ENCODE results near the gene XG.
"Not testable (repeated sequence)": the region's sequence is repeated elsewhere in the genome, so short reads cannot be mapped to it uniquely, and the experiment has no call there.

XG gene, protein sequence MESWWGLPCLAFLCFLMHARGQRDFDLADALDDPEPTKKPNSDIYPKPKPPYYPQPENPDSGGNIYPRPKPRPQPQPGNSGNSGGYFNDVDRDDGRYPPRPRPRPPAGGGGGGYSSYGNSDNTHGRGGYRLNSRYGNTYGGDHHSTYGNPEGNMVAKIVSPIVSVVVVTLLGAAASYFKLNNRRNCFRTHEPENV

DNA sequence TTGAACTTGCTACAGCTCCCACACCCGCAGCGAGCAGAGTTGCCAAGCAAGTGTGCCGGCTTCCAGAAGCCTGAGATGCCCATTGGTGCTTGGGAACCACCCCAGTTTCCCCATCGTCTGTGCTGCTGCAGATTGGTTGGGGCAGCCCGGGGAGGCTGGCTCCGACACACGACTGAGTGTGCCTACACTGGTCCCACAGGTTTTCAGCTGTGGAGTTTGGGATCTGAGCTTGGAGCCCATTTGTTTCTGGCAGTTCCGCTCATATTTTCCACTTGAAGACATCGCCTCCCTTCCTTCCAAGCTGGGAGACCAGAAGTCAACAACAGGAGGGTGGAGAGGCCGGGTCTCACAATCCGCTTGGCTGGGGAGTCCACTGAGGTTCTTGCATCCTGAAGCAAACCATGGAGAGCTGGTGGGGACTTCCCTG is at the start of gene XG:
XG (plus strand) TSS at position 167 of the 427 bp plus-strand sequence; CDS start at position 402, 235 bp downstream.
- DNase-seq, result peak; percentile 25

DNA sequence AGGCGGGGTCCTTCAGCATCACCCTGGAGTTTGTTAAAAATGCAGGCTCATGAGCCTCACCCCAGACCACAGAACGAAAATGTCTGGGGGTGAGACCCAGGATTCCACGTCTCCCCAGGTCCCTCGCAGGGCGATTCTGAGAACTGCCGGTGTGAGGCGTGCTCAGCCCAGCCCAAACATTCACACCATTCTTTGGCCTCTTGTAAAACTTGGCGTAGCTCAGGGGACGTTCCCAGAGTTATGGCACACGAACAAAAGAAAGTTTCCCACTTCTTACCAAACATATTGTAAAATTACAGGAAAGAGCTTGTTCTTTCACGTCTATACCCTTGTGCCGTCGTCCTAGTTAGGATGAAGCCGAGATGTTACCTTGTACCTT is 47.9 kb upstream of the XG start:
- peak; percentile 33 for DNase-seq

DNA sequence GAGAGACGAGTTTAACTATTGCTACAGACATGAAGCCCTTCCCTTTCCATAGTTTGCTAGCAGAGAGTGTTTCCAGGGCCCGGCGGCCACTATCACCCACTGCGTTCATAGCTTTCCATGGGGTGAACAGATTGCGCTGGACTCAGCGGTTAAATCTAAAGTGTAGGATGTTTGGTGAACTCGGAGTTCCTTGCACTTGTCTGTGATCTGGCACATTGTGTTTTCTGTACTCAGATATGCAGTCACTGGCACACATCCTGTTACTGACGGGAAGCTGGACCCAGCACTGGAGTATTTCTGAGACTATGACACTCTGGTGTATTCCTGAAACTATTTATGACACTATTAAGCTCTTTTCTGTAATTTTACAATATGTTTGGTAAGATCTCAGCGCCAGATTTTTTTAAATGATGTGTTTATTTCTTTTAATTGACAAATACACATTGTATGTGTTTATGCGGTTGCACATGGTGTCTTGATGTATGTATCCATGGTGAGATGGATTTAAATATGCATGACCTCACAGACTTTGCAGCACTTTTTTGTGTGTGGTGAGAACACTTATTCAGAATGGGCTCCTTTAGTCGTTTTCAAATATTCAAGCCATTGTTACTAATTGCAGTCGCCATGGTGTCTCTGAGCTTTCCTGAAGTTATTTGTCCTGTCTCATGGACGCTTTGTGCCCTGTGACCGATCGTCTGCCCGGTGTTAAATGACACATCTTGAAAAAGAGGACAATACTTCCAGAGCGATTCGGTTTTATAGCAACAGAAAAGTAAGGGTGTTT is 46.6 kb upstream of the XG start:
- DNase-seq, result peak; percentile 49

DNA sequence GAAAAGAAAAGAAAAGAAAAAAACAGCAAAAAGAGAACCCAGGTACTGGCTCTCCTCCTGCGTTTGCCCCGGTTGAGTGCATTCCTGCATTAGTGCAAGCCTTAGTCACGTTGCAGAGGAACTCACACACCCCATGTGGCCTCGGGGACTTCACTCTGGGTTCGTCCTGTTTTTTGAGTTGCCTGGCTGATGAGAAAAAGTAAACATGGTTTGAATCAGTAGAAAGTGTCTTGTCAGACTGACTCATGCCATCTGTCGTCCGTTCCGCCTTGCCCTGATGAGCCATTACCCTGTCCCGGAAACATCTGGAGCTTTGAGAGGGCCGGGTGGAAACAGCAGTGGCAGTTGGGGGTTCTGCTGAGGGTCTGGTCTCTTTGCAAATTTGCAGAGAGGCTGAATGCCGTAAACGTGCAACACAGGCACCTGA is 44.5 kb upstream of the XG start:
- peak; percentile 83 for DNase-seq

DNA sequence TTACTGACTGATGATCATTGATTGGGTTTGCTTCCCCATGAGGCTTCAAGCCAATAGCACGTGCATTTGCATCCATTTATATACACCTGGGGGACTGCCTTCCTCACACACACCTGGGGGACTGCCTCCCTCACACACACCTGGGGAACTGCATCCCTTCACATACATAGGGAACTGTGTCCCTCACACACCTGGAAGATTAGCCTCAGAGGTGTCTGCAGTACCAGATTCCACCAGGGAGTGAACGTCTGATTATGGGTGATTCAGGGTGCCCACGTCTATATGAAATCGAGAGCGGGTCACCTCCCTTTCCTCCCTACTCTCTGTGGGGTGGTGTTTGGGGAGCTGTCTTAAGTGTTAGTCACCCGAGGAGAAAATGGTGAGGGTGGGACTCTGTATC is 43.8 kb upstream of the XG start:
- no peak for DNase-seq

DNA sequence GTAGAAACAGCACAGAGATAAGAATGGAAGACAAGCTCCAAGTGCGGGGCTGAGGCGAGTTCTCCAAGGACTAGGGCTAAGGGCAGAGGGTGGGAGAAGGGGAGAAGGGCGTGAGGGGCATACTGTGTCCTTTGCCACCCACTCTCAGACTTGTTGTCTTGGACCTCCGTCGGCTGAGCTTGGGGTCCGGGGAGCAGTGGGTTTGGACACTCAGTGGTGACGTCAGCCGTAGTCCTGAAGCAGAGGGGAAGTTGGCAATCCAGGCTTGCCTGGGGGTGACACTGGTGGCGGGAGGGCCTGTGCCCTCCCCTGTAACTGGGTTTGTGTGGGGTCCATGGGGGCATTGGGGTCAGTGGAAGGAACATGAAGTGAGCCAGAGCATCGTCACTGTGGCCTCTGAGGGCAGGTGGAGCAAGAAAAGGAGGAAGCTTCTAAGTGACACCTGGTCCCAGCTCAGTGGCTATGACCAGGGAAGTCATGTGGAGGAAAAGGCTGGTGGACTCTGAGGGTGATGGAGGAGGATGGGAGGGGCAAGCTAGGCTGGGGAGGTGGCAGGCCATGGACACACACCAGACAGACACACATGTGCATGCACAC is 43.1 kb upstream of the XG start:
- no peak for DNase-seq

DNA sequence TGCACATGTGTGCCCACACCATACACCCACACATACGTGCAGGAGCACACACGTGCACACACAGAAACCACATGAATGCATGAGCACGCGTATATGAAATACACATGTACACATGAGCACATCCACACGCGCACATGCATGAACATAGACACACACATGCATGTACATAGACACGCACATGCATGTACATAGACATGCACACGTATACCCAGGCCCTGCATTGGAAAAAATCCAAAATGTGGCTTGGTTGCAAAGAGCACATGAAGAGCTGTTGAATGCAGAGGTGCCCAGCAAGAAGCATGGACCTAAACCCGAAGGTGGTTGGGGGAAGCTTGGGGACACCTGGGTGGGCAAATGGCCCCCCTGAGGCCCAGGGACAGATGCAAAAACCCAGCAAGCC is 42.3 kb upstream of the XG start:
- no peak for DNase-seq

DNA sequence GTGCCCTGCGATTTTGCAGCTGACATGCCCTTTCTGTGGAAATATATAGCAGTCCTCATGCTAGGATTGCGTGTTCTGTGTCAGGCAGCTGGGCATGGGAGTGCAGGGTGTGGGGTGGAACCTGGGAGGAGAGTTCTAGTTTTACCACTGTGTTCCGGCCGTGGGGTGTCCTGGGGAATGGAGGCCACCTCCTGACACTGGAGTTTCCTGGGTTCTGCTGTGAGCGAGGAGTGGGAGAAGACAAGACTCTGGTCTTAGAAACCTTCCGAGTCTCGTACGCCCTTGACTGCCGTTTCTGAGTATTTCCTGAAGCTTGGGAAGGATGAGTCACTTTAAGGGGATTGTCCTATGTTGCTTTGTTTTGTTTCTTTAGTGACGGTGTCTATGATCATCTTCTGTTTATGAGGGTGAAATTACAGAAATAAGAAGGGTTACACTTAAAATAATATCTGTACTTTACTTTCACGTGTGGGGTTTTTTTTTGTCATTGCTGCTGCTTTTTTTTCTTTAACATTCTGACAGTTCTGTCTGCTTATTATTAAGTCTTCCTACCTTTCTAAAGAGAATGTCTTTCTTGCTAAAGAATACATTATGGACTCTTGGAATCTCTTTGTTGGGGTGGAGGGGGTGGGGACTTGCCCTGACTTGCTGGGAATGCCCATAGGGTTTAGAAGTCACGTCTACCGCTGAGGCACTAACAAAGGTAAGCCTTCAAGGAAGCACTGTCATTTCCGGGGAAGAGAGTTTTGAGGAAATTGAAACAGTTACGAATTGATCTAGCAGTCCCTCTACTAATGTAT is 41.6 kb upstream of the XG start:
- DNase-seq, result peak; percentile 44

DNA sequence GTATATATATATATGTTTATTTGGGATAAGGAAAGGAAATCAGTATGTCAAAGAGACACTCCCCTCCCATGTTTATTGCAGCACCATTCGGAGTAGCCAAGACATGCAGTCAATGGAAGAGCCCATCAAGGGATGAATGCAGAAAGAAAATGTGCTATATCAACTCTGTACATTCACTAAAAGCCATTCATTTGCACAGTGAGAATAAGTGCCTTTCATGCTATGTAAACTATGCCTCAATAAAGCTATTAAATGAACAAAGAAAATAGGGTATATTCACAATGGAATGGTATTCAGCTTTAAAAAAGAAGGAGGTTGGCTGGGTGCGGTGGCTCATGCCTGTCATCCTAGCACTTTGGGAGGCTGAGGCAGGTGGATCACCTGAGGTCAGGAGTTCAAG is 40.4 kb upstream of the XG start:
- no peak for DNase-seq

DNA sequence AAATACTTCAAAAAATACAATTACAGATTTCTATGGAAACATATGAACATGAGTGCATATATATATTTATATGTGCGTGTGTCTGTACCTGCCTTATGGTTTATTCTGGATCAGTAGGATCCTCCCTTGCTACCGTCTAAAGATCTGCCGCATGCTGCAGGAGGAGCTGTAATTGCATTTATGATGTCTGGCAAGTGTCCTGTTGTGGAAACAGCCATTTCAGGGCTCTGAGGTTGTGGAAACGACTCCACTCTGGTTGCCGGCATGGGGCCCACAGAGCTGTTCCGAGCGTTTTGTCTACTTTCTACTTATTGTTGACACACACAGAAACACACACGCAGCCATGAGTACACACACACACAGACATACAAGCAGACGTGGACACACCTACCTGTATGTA is 39.4 kb upstream of the XG start:
- DNase-seq, result no peak

DNA sequence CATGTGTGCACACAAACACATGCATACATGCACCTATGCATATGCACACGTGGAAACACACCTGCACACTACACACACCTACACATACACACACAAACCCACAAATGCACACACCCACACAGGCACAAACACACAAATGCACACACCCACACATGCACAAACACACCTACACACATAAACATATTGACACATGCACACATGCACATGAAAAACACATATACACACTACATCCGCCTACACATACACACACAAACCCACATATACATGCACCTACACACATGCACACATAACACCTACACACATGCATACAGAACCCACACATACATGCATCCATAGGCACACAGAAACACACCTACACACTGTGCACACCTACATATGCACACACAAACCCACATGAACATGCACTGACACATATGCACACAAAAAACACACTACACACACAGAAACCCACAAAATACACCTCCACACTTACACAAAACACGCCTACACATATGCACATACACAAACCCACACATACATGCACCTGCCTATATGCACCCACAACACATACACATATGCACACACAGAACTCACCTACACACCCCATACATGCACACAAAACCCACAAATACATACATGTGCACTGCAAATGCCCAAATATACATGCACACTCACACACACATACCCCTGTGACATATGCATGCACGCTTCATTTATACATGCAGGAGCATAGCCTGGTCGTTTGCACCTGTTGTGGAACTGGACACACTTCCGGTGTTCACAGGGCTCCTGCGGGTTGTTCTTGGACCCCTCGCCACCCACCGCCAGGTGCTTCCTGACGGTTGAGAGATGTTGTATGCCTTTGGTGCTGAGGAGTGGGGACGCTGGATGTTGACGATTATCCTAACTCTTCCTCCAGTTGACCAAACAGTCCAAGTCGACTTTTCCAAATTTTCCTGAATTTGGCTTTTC is 38.7 kb upstream of the XG start:
- DNase-seq, result no peak

DNA sequence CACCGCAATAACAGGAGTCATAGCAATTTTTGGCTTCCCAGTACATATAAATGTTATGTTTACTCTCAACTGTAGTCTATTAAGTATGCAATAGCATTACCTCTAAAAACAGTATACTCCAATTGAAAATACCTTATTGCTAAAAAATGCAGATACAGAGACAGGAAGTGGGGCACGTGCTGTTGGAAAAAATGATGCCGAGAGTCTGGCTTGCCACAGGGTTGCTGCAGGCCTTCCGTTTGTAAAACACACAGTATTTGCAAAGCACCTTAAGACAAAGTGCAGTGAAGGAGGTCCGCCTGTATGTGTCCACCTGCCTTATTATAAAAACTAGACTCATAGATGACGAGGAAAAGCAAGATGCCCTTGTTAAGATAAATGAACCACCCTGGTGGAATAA is 37.3 kb upstream of the XG start:
- no peak for DNase-seq

DNA sequence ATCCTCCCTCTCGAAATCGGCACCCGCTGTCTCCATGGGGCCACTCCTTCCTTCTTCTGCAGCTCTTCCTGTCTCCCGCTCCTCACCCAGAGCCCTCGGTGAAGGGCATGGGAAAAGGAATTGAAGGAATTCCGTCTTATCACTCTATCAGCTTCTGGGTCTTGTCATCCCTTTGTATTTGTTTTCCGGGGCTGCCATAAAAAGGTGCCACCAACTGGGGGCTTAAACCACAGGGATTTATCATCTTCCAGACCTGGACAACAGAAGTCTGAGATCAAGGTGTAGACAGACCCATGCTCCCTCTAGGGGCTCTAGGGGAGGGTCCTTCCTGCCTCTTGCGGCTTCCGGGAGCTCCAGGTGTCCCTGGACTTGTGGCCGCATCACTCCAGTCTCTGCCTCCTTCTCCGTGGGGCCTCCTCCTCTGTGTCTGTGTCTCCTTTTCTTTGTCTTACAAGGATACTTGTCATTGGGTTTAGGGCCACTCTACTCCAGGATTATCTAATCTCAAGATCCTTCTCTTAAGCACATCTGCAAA is 36.7 kb upstream of the XG start:
- DNase-seq, result no peak

DNA sequence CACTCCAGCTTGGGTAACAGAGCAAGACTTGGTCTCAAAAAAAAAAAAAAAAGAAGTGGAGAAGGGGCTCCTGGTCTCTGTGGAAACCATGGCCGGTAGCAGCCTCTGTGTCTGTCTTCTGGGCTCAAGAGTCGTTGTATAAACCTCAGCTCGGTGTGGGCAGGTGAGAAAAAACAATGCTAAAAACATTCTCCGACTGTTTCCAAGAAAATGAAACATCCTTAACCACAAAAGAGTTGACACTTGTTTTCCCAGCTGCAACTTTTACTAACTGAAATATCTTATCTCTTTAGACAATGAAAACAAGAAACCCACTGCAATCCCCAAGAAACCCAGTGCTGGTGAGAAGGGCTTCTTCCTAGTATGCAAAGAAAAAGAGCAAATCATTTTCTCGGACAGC is 34.5 kb upstream of the XG start:
- no peak for DNase-seq

DNA sequence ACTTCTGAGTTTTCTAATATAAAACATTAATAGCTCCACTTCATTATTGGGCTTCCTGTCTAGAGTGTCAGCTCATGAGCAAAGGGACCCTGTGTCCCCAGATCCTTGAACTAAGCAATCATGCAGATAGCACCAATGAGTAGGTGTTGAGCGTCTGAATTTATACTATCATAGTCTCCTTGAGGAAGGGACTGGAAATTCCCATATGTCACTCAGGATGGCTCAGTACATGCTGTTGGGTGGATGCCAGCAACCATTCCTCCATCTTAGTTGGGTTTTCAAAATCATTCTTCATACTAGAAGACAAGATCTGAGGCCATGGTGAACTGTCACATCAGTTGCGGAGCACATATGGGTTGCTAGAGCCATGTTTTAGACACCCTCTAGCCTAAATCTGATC is 33.0 kb upstream of the XG start:
- DNase-seq, result no peak

DNA sequence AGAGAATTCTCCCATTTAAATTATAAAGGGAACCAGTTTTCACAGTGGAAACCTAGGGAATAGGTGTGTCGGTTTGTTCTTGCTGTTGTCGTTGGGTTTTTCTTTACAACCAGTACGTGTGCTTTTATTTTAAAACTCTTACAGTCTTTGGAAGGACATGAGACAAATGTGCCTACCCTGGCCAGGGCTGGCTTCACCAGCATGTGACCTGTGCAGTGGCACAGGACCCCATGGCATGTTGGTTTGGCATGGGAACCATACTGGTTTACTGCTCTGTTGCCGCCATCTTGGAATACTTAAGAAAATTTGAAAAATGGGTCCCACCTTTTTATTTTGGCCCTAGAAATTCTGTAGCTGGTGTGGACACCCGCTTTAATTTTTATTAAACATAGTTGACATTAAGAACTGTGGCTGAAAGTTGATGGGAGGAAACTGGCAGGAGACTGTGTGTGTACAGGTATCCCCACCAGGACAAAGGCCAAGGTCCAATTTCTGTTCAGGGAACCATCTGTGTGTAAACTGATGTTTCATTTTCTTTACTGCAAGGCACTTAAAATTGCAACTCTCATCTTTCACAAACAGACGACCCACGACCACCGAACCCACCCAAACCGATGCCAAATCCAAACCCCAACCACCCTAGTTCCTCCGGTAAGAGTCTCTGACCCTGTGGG is 31.9 kb upstream of the XG start:
- no peak for DNase-seq

DNA sequence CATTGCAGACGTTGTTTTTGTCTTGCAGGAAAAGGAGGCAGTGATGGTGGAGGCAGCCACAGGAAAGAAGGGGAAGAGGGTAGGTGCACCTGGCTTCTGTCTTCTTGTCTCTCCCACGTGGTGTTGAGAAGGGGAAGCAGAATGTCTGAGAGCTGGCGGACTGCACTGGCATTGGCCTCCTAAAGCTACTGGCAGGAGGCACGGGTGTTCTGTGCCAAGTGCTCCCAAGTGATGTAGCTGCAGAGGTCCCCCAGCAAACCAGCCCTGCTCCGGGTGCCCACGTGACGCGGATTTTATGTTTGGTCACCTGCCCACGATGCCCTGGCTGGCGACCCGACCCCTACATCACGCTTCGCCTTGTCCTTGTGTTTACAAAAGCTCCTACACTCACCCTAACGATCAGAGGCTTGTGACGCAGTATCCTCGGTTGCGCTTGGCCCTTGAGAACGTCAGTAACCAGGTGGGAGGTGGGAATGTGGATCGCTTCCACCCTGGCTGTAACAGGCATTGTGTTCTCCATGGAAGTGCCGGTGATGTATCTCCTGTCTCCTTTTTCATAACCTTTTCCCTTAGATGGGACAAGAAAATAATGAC is 28.5 kb upstream of the XG start:
- no peak for DNase-seq

DNA sequence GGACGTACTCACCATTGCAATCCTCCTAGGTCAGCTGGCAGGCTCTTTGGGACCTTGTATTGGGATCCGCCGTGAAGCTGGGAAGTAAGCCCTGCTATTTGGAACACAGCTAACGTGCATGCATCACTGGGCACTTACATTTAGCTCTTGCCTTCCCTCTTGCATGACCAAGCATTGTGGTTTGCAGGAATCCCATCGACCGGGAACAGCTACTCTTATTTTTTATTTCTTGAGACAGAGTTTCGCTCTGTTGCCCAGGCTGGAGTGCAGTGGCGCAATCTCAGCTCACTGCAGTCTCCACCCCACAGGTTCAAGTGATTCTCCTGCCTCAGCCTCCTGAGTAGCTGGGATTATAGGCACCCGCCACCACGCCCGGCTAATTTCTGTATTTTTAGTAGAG is 24.6 kb upstream of the XG start:
- DNase-seq, result not testable (repeated sequence)

DNA sequence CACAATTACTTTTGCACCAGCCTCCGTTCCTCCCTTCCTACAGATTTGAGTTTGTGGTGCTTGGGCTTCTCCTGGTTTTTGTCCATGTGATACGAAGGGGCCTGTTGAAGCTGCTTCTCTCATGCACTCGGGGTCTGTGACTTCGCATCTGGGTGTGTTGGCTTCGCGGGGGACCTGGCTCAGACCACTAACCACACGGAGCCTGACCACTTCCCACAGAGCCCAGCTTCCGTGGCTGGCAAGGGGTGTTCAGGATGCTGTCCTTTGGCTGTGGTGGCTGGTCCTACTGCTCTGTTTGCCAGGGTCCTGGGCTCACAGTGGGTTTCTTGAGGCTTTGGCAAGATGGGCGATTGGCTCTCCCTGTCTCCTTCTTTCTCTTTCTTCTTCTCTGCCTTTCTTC is 19.8 kb upstream of the XG start:
- no peak for DNase-seq

DNA sequence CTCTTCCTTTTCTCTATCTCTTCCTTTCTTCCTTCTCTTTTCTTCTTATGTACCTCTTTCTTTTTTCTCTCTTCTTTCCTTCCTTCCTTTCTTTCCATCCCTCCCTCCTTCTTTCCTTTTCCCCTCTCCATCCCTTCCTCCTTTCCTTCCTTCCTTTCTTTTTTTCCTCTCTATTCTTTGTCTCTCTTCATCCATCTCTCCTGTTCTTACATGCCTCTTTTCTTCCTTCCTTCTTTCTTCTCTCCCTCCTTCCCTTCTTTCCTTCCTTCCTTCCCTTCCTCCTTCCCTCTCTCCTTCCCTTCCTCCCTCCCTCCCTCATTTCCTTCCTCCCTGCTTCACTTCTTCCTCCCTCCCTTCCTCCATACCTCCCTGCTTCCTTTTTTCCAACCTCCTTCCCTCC is 19.2 kb upstream of the XG start:
- DNase-seq, result no peak

DNA sequence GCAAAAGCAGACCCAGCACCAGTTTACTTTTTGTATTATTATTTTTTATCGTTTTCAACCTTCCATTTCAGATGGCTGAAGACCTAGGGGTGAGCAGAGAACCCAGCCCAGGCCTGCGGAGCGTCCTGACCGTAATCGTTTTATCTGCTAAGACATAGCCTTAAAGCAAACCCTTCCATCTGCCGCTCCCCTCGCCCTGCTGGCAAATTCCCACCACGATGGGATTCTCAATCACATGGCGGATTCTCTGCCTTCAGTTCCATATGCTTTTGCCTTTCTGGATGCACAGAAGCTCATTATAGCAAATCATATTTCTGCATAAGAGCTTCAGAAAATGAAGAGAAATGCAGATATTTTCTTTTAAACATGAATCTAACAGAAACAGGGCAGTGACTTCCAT is 18.6 kb upstream of the XG start:
- no peak for DNase-seq

Data from femur (tissue), 1 donor.